ENCODE measurements around the gene FXR1. TPM values are rescaled to one million over a fixed set of nuclear protein-coding genes. Genes with fewer than 3 reads are reported as not detected.

Gene FXR1
- polyA plus RNA-seq, 4 donors, result 42.7 to 143 (median 51.1) TPM

DNA sequence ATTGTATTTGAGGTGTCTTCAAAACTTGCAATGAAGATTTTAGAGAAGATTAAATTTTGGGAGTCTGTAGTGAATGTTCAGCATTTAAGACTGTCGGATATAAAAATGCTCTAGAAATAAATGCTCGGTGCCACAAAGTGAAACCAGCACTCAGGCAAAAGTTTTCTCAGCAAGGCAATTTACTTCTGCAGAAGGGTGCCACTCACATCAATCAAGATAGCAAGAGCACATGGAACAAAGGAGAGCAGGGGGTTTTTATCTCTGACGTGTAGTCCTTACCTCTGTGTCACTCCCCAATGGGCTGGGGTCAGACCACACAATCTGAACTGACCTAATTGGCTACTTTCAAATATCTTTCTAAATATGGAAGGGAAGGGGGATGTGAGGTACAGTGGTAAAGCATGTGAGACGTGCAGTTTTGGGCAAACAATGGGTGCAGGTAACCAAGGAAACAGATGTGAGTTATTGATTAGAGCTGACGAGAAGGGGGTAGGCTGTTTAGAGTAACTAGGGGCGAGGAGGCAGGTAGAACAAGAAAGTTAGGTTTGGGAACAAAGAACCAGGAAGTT lies 23.4 kb upstream of the FXR1 start:
- no peaks in the 10 kb centered on the region for H3K27me3 ChIP-seq (ENCODE audit: control insufficient read depth in 3 of 3, insufficient read depth in 3 of 3, low read length in 3 of 3)
- DNase-seq (no peak), FAIRE-seq (no peak)
- 60 to 77% (median 65%) methylated on average over 6 of the region's 6 CpGs for WGBS, 3 donors
- H3K4me3 ChIP-seq (ENCODE audit: low read depth in 1 of 3, low read length in 3 of 3), result no peak overlapping the region
- H3K27ac ChIP-seq (ENCODE audit: low read depth in 1 of 3, low read length in 2 of 3), result no peak overlapping the region
- H3K36me3 ChIP-seq (ENCODE audit: control insufficient read depth in 3 of 3, insufficient read depth in 2 of 3, low read depth in 1 of 3, low read length in 3 of 3), result no peaks in the 10 kb centered on the region
- H3K4me1 ChIP-seq (ENCODE audit: control insufficient read depth in 3 of 3, insufficient read depth in 2 of 3, low read depth in 1 of 3, low read length in 2 of 3), result no peaks in the 10 kb centered on the region
- H3K9me3 ChIP-seq (ENCODE audit: control insufficient read depth in 2 of 2, insufficient read depth in 1 of 2, low read depth in 1 of 2, low read length in 1 of 2), result peaks cover 0 to 18% of the 10 kb centered on the region in 2 donors

DNA sequence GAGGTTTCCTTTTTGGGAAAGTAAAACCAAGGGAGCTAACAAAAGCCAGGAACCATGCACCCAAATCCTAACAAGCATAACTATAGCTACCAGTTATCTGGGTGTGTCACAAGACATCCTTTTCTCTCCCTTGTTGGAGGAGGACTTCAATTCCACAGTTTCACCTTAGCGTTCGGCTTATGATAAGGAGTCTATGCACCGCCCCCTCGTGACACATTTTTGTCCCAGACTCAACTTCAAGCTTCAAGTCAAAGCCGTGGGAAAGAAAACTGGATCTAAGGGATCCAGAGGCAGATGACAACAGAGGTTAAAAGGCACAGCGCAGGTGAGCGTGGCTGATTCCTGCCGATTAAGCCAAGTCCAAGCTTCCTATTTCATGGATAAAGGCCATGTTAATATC lies 13.9 kb upstream of the FXR1 start:
- Histone ChIP-seq H3K27me3 (ENCODE audit: control insufficient read depth in 3 of 3, insufficient read depth in 3 of 3, low read length in 3 of 3) (no peaks in the 10 kb centered on the region), H3K36me3 (ENCODE audit: control insufficient read depth in 3 of 3, insufficient read depth in 2 of 3, low read depth in 1 of 3, low read length in 3 of 3) (no peaks in the 10 kb centered on the region), H3K27ac (ENCODE audit: low read depth in 1 of 3, low read length in 2 of 3) (no peak overlapping the region), H3K4me3 (ENCODE audit: low read depth in 1 of 3, low read length in 3 of 3) (no peak overlapping the region), H3K9me3 (ENCODE audit: control insufficient read depth in 2 of 2, insufficient read depth in 1 of 2, low read depth in 1 of 2, low read length in 1 of 2) (peaks cover 4 to 8% of the 10 kb centered on the region in 2 donors), H3K4me1 (ENCODE audit: control insufficient read depth in 3 of 3, insufficient read depth in 2 of 3, low read depth in 1 of 3, low read length in 2 of 3) (no peaks in the 10 kb centered on the region)
- FAIRE-seq, result no peak
- DNase-seq, result no peak
- 79 to 92% (median 89%) methylated on average over 8 of the region's 8 CpGs for WGBS, 3 donors

DNA sequence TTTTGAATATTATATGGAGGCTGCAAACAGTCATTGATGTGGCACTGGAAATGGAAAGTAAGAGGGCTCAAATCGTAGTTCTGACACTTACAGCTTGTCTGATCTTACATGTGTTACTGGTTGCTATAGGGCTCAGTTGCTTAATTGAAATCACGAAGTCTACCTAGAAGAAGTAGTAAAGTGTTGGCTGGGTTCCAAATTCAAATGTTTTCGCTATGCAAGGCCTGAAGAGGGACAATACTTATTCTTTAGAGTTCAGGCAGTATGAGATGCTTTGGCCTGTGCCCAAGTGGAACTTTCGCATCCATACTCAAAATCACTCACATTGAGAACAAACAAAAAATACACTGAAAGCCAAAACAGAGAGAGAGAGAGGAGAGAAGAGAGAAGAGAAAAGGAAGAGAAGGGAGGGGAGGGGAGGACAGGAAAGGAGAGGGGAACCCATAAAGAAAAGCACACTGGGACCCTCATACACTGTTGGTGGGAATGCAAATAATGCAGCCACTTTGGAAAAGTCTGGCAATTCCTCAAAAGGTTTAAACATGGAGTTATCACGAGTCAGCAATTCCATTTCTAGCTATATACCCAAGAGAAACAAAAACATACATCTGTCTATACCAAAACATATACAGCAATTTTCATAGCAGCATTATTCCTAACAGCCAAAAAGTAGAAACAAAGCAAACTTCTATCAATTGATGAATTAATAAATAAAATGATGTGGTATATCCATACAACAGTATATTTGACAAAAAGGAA lies 2.9 kb upstream of the FXR1 start:
- Histone ChIP-seq H3K4me1 (ENCODE audit: control insufficient read depth in 3 of 3, insufficient read depth in 2 of 3, low read depth in 1 of 3, low read length in 2 of 3) (peaks cover 2 to 4% (median 3%) of the 10 kb centered on the region in 3 donors), H3K4me3 (ENCODE audit: low read depth in 1 of 3, low read length in 3 of 3) (no peak overlapping the region), H3K27ac (ENCODE audit: low read depth in 1 of 3, low read length in 2 of 3) (no peak overlapping the region), H3K36me3 (ENCODE audit: control insufficient read depth in 3 of 3, insufficient read depth in 2 of 3, low read depth in 1 of 3, low read length in 3 of 3) (no peaks in the 10 kb centered on the region), H3K9me3 (ENCODE audit: control insufficient read depth in 2 of 2, insufficient read depth in 1 of 2, low read depth in 1 of 2, low read length in 1 of 2) (no peaks in the 10 kb centered on the region), H3K27me3 (ENCODE audit: control insufficient read depth in 3 of 3, insufficient read depth in 3 of 3, low read length in 3 of 3) (no peaks in the 10 kb centered on the region)
- FAIRE-seq (no peak), DNase-seq (peak in 1 of 2 donors; percentile 6)
- 58 to 69% (median 68%) methylated on average over 5 of the region's 5 CpGs for WGBS, 3 donors

DNA sequence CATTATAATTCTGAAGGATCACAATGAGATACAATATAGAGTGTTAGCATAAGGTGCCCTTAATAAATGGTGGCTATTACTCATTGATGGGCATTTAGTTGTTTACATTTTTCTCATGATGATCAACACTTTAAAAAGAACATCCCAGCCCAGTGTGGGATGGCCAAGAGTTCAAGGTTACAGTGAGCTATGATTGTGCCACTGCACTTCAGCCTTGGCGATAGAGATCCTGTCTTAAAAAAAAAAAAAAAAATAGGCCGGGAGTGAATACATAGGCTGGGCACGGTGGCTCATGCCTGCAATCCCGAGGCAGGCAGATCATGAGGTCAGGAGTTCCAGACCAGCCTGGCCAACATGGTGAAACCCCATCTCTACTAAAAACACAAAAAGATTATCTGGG lies 1.6 kb upstream of the FXR1 start:
- Histone ChIP-seq H3K27me3 (ENCODE audit: control insufficient read depth in 3 of 3, insufficient read depth in 3 of 3, low read length in 3 of 3) (no peaks in the 10 kb centered on the region), H3K4me3 (ENCODE audit: low read depth in 1 of 3, low read length in 3 of 3) (no peak overlapping the region), H3K36me3 (ENCODE audit: control insufficient read depth in 3 of 3, insufficient read depth in 2 of 3, low read depth in 1 of 3, low read length in 3 of 3) (no peaks in the 10 kb centered on the region), H3K9me3 (ENCODE audit: control insufficient read depth in 2 of 2, insufficient read depth in 1 of 2, low read depth in 1 of 2, low read length in 1 of 2) (no peaks in the 10 kb centered on the region), H3K4me1 (ENCODE audit: control insufficient read depth in 3 of 3, insufficient read depth in 2 of 3, low read depth in 1 of 3, low read length in 2 of 3) (peaks cover 2 to 8% (median 3%) of the 10 kb centered on the region in 3 donors), H3K27ac (ENCODE audit: low read depth in 1 of 3, low read length in 2 of 3) (no peak overlapping the region)
- DNase-seq (no peak), FAIRE-seq (no peak)
- 83 to 94% (median 90%) methylated on average over 4 of the region's 4 CpGs for WGBS, 3 donors

DNA sequence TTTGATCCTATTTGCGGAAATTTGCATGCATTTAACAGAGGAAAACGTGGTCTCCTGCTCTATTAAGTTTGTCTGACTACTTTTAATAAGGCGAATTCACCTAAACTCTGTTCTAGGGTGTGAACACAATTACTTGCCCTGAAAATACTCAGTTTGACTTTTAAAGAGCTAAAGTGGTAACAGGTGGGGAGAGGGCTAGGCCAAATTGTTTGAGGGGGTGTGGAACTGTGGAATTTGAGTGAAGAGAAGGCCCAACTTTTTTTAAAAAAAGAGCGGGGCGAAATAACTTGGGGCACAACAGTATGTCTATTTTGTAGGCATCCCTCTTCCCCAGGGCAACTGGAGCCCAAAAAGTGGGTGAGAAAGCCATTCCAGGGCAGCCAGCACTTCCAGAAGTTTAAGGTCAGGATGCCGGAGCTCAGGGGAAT lies 580 bp upstream of the FXR1 start:
- DNase-seq, result no peak
- no peaks in the 10 kb centered on the region for H3K9me3 ChIP-seq (ENCODE audit: control insufficient read depth in 2 of 2, insufficient read depth in 1 of 2, low read depth in 1 of 2, low read length in 1 of 2)
- no peak for FAIRE-seq
- H3K27ac ChIP-seq (ENCODE audit: low read depth in 1 of 3, low read length in 2 of 3), result peak overlapping the region in 2 of 3 donors; percentile 87 to 99
- peaks cover 0 to 7% (median 0%) of the 10 kb centered on the region in 3 donors for H3K36me3 ChIP-seq (ENCODE audit: control insufficient read depth in 3 of 3, insufficient read depth in 2 of 3, low read depth in 1 of 3, low read length in 3 of 3)
- 34 to 38% (median 35%) methylated on average over 6 of the region's 6 CpGs for WGBS, 3 donors
- H3K4me1 ChIP-seq (ENCODE audit: control insufficient read depth in 3 of 3, insufficient read depth in 2 of 3, low read depth in 1 of 3, low read length in 2 of 3), result peaks cover 2 to 8% (median 3%) of the 10 kb centered on the region in 3 donors
- peak overlapping the region; percentile 88 to 95 (median 92) for H3K4me3 ChIP-seq (ENCODE audit: low read depth in 1 of 3, low read length in 3 of 3)
- H3K27me3 ChIP-seq (ENCODE audit: control insufficient read depth in 3 of 3, insufficient read depth in 3 of 3, low read length in 3 of 3), result no peaks in the 10 kb centered on the region

DNA sequence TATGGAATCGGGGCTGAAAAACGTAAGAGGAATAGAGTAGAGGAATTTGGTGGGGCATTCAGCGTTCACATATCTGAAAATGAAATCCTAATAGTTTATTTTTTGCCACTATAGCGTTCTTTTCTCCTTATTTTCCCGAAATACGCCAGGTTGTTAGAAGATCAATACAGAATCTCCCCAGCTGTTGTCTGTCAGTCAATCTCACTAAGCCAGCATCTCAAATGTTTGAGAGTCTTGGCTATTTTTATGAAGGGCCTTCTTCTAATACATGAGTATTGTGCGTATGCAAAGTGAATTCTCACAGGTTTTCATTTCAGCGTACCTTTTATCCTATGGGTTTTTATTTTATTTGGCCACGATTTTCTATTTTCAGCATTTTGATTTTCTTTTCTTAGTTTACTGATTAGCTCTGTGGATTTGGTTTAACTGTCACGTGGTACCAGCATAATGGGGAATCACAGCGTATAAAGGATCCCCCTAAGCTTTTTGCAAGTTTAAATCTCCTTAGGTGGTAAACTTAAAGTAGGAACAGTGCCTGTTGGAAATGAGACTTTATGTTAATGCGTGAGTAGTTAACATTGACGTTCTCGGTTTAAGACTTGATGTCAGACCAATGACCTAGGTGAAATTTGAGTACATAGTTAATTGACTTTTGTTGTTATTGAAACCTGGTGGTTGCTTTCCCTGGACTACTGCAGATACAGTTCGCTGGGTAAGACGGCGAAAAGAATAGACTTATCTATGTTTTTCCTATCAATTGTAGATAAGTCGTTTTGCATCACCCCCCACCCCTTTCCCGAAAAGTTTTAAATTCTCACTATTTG lies 1.3 kb downstream of the FXR1 start:
- Histone ChIP-seq H3K27me3 (ENCODE audit: control insufficient read depth in 3 of 3, insufficient read depth in 3 of 3, low read length in 3 of 3) (no peaks in the 10 kb centered on the region), H3K27ac (ENCODE audit: low read depth in 1 of 3, low read length in 2 of 3) (no peak overlapping the region), H3K9me3 (ENCODE audit: control insufficient read depth in 2 of 2, insufficient read depth in 1 of 2, low read depth in 1 of 2, low read length in 1 of 2) (no peaks in the 10 kb centered on the region), H3K4me1 (ENCODE audit: control insufficient read depth in 3 of 3, insufficient read depth in 2 of 3, low read depth in 1 of 3, low read length in 2 of 3) (peaks cover 2 to 8% (median 3%) of the 10 kb centered on the region in 3 donors), H3K4me3 (ENCODE audit: low read depth in 1 of 3, low read length in 3 of 3) (peak overlapping the region in 2 of 3 donors; percentile 88 to 92), H3K36me3 (ENCODE audit: control insufficient read depth in 3 of 3, insufficient read depth in 2 of 3, low read depth in 1 of 3, low read length in 3 of 3) (peaks cover 0 to 8% (median 0%) of the 10 kb centered on the region in 3 donors)
- FAIRE-seq (no peak), DNase-seq (peak in 1 of 2 donors; percentile 13)
- whole genome bisulfite sequencing, 3 donors, result 10 to 16% (median 13%) methylated on average over 19 of the region's 19 CpGs

DNA sequence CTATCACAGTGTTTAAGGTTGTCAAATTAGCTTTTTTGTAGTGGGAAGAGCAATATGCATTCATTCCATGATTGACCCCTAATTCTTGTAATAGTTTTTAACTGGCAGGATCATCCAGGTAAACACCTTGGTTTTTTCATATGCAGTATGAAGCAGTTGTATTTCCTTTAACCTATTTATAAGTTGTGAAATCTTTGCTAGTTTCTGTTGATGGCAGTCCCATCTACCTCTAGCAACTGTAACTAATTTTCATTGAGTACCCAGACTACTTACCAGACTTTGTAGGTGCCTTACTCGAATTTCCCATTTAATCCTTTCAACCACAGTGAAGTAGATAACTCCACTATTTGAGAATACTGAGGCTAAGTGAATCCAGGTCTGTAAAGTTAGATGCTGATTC lies 6.1 kb downstream of the FXR1 start:
- FAIRE-seq (no peak), DNase-seq (no peak)
- no peaks in the 10 kb centered on the region for H3K9me3 ChIP-seq (ENCODE audit: control insufficient read depth in 2 of 2, insufficient read depth in 1 of 2, low read depth in 1 of 2, low read length in 1 of 2)
- H3K4me3 ChIP-seq (ENCODE audit: low read depth in 1 of 3, low read length in 3 of 3), result no peak overlapping the region
- peaks cover 2 to 8% (median 3%) of the 10 kb centered on the region in 3 donors for H3K4me1 ChIP-seq (ENCODE audit: control insufficient read depth in 3 of 3, insufficient read depth in 2 of 3, low read depth in 1 of 3, low read length in 2 of 3)
- 41 to 62% (median 41%) methylated on average over 1 of the region's 1 CpG for WGBS, 3 donors
- H3K27ac ChIP-seq (ENCODE audit: low read depth in 1 of 3, low read length in 2 of 3), result no peak overlapping the region
- peaks cover 0 to 12% (median 0%) of the 10 kb centered on the region in 3 donors for H3K36me3 ChIP-seq (ENCODE audit: control insufficient read depth in 3 of 3, insufficient read depth in 2 of 3, low read depth in 1 of 3, low read length in 3 of 3)
- H3K27me3 ChIP-seq (ENCODE audit: control insufficient read depth in 3 of 3, insufficient read depth in 3 of 3, low read length in 3 of 3), result no peaks in the 10 kb centered on the region

DNA sequence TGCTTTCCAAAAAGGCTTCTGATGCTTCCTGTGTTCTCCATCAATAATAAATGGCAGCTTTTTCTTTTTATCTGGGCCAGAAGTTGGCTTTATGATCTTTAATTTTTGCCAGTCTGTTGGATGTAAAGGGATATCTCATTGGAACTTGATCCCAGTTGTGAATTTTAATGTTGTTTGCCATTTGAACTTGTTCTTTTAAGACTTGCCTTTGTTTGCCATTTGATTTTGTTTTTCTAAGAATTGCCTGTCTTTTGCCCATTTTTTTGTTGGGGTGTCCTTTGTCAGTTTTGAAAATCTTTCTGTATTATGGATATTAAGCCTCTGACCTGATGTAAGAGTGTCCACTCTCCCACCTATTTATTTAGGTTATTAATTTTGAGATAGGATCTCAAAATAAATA lies 9.8 kb downstream of the FXR1 start:
- H3K36me3 ChIP-seq (ENCODE audit: control insufficient read depth in 3 of 3, insufficient read depth in 2 of 3, low read depth in 1 of 3, low read length in 3 of 3), result peaks cover 0 to 4% (median 0%) of the 10 kb centered on the region in 3 donors
- H3K4me3 ChIP-seq (ENCODE audit: low read depth in 1 of 3, low read length in 3 of 3), result no peak overlapping the region
- no peaks in the 10 kb centered on the region for H3K9me3 ChIP-seq (ENCODE audit: control insufficient read depth in 2 of 2, insufficient read depth in 1 of 2, low read depth in 1 of 2, low read length in 1 of 2)
- no peak overlapping the region for H3K27ac ChIP-seq (ENCODE audit: low read depth in 1 of 3, low read length in 2 of 3)
- DNase-seq, result no peak
- no peaks in the 10 kb centered on the region for H3K27me3 ChIP-seq (ENCODE audit: control insufficient read depth in 3 of 3, insufficient read depth in 3 of 3, low read length in 3 of 3)
- no peaks in the 10 kb centered on the region for H3K4me1 ChIP-seq (ENCODE audit: control insufficient read depth in 3 of 3, insufficient read depth in 2 of 3, low read depth in 1 of 3, low read length in 2 of 3)
- no peak for FAIRE-seq
